HepG2 (cell line): ENCODE results near the gene NKX6-1. TPM values are rescaled to one million over a fixed set of nuclear protein-coding genes. Genes with fewer than 3 reads are reported as not detected.

Source experiments
- ATAC-seq: fragments of 200-7000 bp; cut with Tn5 transposase; 3 replicates; pipeline ENCODE4 v1.9.1; 2020; ENCODE audit warnings: mild to moderate bottlenecking, moderate library complexity
- BruUV-seq: library from RNA; stranded (reverse); fragments of 400-500 nt; replicated peaks from 2 replicates; lab custom pipeline; 2021; lab: Mats Ljungman, UMichigan
- CTCF ChIA-PET: fragments of 300-600 bp; formaldehyde crosslinking; extraction: SDS; loops from one replicate; lab custom pipeline; 2021; ENCODE audit warnings: low total read pairs, inconsistent platforms, low intra/inter-chr PET ratio; lab: Yijun Ruan, JAX
- POLR2A ChIA-PET: fragments of 350-600 bp; sonication (Branson Sonifier 250); formaldehyde crosslinking; loops from one replicate; lab custom pipeline; 2020; ENCODE audit warnings: antibody characterized with exemption, inconsistent platforms; lab: Yijun Ruan, JAX
- DNase-seq: peaks from one replicate; pipeline ENCODE4 v3.0.0-alpha.2; 2015; ENCODE audit warnings: low spot score
- FAIRE-seq: peaks from 3 replicates; lab custom pipeline; 2011; peaks lifted over from hg19 to GRCh38; lab: Jason Lieb, UNC
- H2AFZ ChIP-seq: one replicate; pipeline ENCODE4 v1.6.1; 2011; ENCODE audit warnings: low read length, inconsistent platforms
- H3K27ac ChIP-seq: fragments of 300-600 bp; 3 replicates; pipeline ENCODE4 v1.8.0; 2011; ENCODE audit warnings: mixed run types, mild to moderate bottlenecking, mixed read lengths, low read length, inconsistent platforms; ENCODE audit not compliant: insufficient read depth; ENCODE audit errors: extremely low read length
- H3K27me3 ChIP-seq, 2 experiments: fragments of 200-600 bp in 1 of 2; 2 replicates in 1 of 2; 3 replicates in 1 of 2; pipeline versions ENCODE4 v1.6.0 to v1.8.0; 2011; ENCODE audit warnings: low read length in 2 of 2, mild to moderate bottlenecking in 2 of 2, moderate library complexity in 2 of 2, inconsistent platforms in 1 of 2; ENCODE audit not compliant: insufficient read depth in 2 of 2, control insufficient read depth in 1 of 2
- H3K36me3 ChIP-seq, 2 experiments: fragments of 200-600 bp in 1 of 2; replicated peaks in 1 of 2; 2 replicates in 1 of 2; 3 replicates in 1 of 2; pipeline versions ENCODE4 v1.5.1 to v1.8.0; 2011; ENCODE audit warnings: low read length in 2 of 2, inconsistent platforms in 1 of 2; ENCODE audit not compliant: insufficient read depth in 2 of 2, control insufficient read depth in 1 of 2
- H3K4me1 ChIP-seq: 2 replicates; pipeline ENCODE4 v1.5.1; 2012; ENCODE audit warnings: low read length, inconsistent platforms; ENCODE audit not compliant: insufficient read depth
- H3K4me2 ChIP-seq: 2 replicates; pipeline ENCODE4 v1.6.0; 2011; ENCODE audit warnings: low read depth, low read length, inconsistent platforms
- H3K4me3 ChIP-seq, 3 experiments: fragments of 200-600 bp in 1 of 3; sonication (generic), shearing (Covaris generic) in 1 of 3; replicated peaks in 1 of 3; 2 replicates each; pipeline ENCODE4 v1.5.1; 2011 to 2016; ENCODE audit warnings: low read length in 3 of 3, inconsistent platforms in 2 of 3, low read depth in 2 of 3, mild to moderate bottlenecking in 2 of 3, control low read depth in 1 of 3, mixed read lengths in 1 of 3; ENCODE audit not compliant: insufficient read depth in 1 of 3
- H3K79me2 ChIP-seq: one replicate; pipeline ENCODE4 v1.6.1; 2011; ENCODE audit warnings: low read length, inconsistent platforms; ENCODE audit not compliant: insufficient read depth
- H3K9ac ChIP-seq: 2 replicates; pipeline ENCODE4 v1.6.0; 2011; ENCODE audit warnings: mild to moderate bottlenecking, low read depth, low read length, inconsistent platforms; ENCODE audit not compliant: insufficient read depth
- H3K9me3 ChIP-seq: 2 replicates; pipeline ENCODE4 v1.5.1; 2012; ENCODE audit warnings: mild to moderate bottlenecking, low read length
- H4K20me1 ChIP-seq: 2 replicates; pipeline ENCODE4 v1.6.0; 2011; ENCODE audit warnings: inconsistent platforms, mild to moderate bottlenecking, low read length, moderate library complexity; ENCODE audit not compliant: insufficient read depth
- ATF7 ChIP-seq, 2 experiments: fragments of 450-650 bp in 1 of 2; sonication (generic) in 1 of 2; formaldehyde crosslinking in 1 of 2; IDR thresholded peaks; 2 replicates each; pipeline versions ENCODE4 v1.4.0 to v1.6.1; 2016 to 2020; ENCODE audit warnings: antibody characterized with exemption in 1 of 2, mild to moderate bottlenecking in 1 of 2, missing genetic modification reagents in 1 of 2
- DPF2 ChIP-seq: sonication (generic); formaldehyde crosslinking; IDR thresholded peaks from 2 replicates; pipeline ENCODE4 v1.4.0; 2020; ENCODE audit warnings: mild to moderate bottlenecking, low read depth, missing genetic modification reagents, borderline replicate concordance
- KLF12 ChIP-seq: sonication (generic); formaldehyde crosslinking; IDR thresholded peaks from 2 replicates; pipeline ENCODE4 v1.4.0; 2020; ENCODE audit warnings: missing genetic modification reagents, borderline replicate concordance
- MIER2 ChIP-seq: IDR thresholded peaks from 2 replicates; pipeline ENCODE4 v1.6.1; 2016; ENCODE audit warnings: missing biosample characterization, missing genetic modification reagents
- MYC ChIP-seq: sonication (generic); formaldehyde crosslinking; IDR thresholded peaks from 2 replicates; pipeline ENCODE4 v1.9.0; 2021; ENCODE audit warnings: missing genetic modification reagents, borderline replicate concordance
- NAIF1 ChIP-seq: sonication (generic); formaldehyde crosslinking; IDR thresholded peaks from 2 replicates; pipeline ENCODE4 v1.5.0; 2020; ENCODE audit warnings: mild to moderate bottlenecking, missing genetic modification reagents, borderline replicate concordance
- ZFP36L2 ChIP-seq: sonication (generic); formaldehyde crosslinking; IDR thresholded peaks from 2 replicates; pipeline ENCODE4 v1.4.0; 2020; ENCODE audit warnings: missing genetic modification reagents
- ZFYVE20 ChIP-seq: sonication (generic); formaldehyde crosslinking; IDR thresholded peaks from 2 replicates; pipeline ENCODE4 v1.8.0; 2023; ENCODE audit warnings: low read depth, mild to moderate bottlenecking, moderate library complexity, missing genetic modification reagents, borderline replicate concordance
- ZNF558 ChIP-seq: sonication (generic); formaldehyde crosslinking; IDR thresholded peaks from 2 replicates; pipeline ENCODE4 v1.9.0; 2022; ENCODE audit warnings: mild to moderate bottlenecking, missing genetic modification reagents, borderline replicate concordance
- ZNF605 ChIP-seq: sonication (generic); formaldehyde crosslinking; IDR thresholded peaks from 2 replicates; pipeline ENCODE4 v1.8.0; 2022; ENCODE audit warnings: mild to moderate bottlenecking, missing genetic modification reagents
- ZNF850 ChIP-seq: sonication (generic); formaldehyde crosslinking; conservative IDR thresholded peaks from 2 replicates; pipeline ENCODE4 v1.9.0; 2021; ENCODE audit warnings: mild to moderate bottlenecking, missing genetic modification reagents
- WGBS: methylation state at CpG from one replicate; pipeline ENCODE4 v1.1.6; 2017; ENCODE audit warnings: low lambda C conversion rate; 5-methylcytosine and 5-hydroxymethylcytosine counted together
- in situ Hi-C: cut with HindIII; loops from 2 replicates; pipeline ENCODE4 v1.10.0; 2017; ENCODE audit warnings: low pct_unique_long_range_greater_than_20kb; ENCODE audit not compliant: extremely low pct_ligation_motif_present
- intact Hi-C: fragments of 100-400 bp; cut with micrococcal nuclease; formaldehyde crosslinking; loops from one replicate; pipeline ENCODE4 v1.10.0; 2022; ENCODE audit not compliant: unreplicated experiment
- polyA plus RNA-seq, 8 experiments: library from polyadenylated mRNA; depleted of rRNA in 3 of 8; stranded (reverse) in 7 of 8; unstranded in 1 of 8; fragments of >200 nt; fragmentation: Illumina TruSeq in 4 of 8; extraction: Trizol in 4 of 8; gene quantifications; 2 replicates each; pipeline versions ENCODE4 v1.2.1 to v1.2.3, GENCODE V29; 2011 to 2016; ENCODE audit warnings: low read depth in 4 of 8, missing spikeins in 1 of 8, mixed read lengths in 1 of 8; ENCODE audit not compliant: insufficient read depth in 1 of 8
- total RNA-seq, 5 experiments: library from RNA; depleted of rRNA; stranded (reverse); fragments of >200 nt; fragmentation: Illumina TruSeq; extraction: Trizol; gene quantifications; 2 replicates each; pipeline ENCODE4 v1.2.3, GENCODE V29; 2016; ENCODE audit warnings: low read depth in 1 of 5
- TF ChIP-seq, protein P1 (sequence below): sonication (generic); formaldehyde crosslinking; IDR thresholded peaks from 2 replicates; pipeline ENCODE4 v1.4.0; 2020; ENCODE audit warnings: missing genetic modification reagents
- TF ChIP-seq, protein P2 (sequence below): sonication (generic); formaldehyde crosslinking; IDR thresholded peaks from 2 replicates; pipeline ENCODE4 v1.4.0; 2020; ENCODE audit warnings: missing genetic modification reagents, mild to moderate bottlenecking, borderline replicate concordance

NKX6-1 gene
- total and polyA plus RNA-seq, 2 of the 13 experiments (the other 11 are each of a cell fraction or from before 2014, with no cell fraction given): not detected

DNA sequence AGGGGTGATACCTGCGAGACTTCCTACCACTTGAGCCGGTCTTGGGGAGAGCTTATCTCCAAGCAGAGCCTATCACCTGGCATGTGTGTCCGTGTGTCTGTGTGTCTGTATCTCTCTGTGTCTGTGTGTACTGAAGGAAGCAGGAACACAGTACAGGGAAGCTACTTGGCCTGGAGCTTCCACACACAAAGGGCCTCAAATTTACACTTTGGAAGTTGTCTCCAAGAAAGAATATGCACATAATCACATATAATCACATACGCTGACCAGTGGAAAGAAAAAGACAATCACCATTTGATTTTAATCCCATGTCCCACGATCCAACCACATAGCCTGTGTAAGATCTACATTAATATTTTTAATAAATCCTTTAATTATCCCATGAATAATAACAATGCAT is 13.2 kb upstream of the NKX6-1 start:
- H2AFZ ChIP-seq: no peak overlapping the region
- ChIA-PET POLR2A (no interaction called here), CTCF (no interaction called here)
- BruUV-seq: no TSS peak
- H3K9me3 ChIP-seq: no peaks in the 10 kb centered on the region
- H3K4me1 ChIP-seq: no peaks in the 10 kb centered on the region
- DNase-seq: no peak
- no peaks in the 10 kb centered on the region for H3K36me3 ChIP-seq
- no peak overlapping the region for H3K27ac ChIP-seq
- no peaks in the 10 kb centered on the region for H4K20me1 ChIP-seq
- no peak for ATAC-seq
- no peak overlapping the region for H3K4me2 ChIP-seq
- H3K79me2 ChIP-seq: no peaks in the 10 kb centered on the region
- in situ Hi-C loops (no loop called here), intact Hi-C loops (no loop called here)
- FAIRE-seq: no peak
- H3K27me3 ChIP-seq: no peaks in the 10 kb centered on the region; a peak in 1 of 5 replicates
- WGBS: 18% methylated on average over 5 of the region's 5 CpGs
- TF ChIP-seq ZNF850 (CRISPR knock-in tag): no peak
- no peak for TF ChIP-seq ZFYVE20 (CRISPR knock-in tag)
- TF ChIP-seq NAIF1 (CRISPR knock-in tag): no peak
- TF ChIP-seq MIER2 (CRISPR knock-in tag): no peak
- TF ChIP-seq ATF7 (IDR thresholded peaks at IDR 0.05): no peak
- no peak for TF ChIP-seq ATF7 (CRISPR knock-in tag; IDR thresholded peaks at IDR 0.05)
- TF ChIP-seq DPF2 (CRISPR knock-in tag): no peak
- no peak for TF ChIP-seq MYC (CRISPR knock-in tag)
- no peak for TF ChIP-seq KLF12 (CRISPR knock-in tag)
- TF ChIP-seq, protein P1, sequence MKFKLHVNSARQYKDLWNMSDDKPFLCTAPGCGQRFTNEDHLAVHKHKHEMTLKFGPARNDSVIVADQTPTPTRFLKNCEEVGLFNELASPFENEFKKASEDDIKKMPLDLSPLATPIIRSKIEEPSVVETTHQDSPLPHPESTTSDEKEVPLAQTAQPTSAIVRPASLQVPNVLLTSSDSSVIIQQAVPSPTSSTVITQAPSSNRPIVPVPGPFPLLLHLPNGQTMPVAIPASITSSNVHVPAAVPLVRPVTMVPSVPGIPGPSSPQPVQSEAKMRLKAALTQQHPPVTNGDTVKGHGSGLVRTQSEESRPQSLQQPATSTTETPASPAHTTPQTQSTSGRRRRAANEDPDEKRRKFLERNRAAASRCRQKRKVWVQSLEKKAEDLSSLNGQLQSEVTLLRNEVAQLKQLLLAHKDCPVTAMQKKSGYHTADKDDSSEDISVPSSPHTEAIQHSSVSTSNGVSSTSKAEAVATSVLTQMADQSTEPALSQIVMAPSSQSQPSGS (CRISPR knock-in tag): no peak
- TF ChIP-seq, protein P2, sequence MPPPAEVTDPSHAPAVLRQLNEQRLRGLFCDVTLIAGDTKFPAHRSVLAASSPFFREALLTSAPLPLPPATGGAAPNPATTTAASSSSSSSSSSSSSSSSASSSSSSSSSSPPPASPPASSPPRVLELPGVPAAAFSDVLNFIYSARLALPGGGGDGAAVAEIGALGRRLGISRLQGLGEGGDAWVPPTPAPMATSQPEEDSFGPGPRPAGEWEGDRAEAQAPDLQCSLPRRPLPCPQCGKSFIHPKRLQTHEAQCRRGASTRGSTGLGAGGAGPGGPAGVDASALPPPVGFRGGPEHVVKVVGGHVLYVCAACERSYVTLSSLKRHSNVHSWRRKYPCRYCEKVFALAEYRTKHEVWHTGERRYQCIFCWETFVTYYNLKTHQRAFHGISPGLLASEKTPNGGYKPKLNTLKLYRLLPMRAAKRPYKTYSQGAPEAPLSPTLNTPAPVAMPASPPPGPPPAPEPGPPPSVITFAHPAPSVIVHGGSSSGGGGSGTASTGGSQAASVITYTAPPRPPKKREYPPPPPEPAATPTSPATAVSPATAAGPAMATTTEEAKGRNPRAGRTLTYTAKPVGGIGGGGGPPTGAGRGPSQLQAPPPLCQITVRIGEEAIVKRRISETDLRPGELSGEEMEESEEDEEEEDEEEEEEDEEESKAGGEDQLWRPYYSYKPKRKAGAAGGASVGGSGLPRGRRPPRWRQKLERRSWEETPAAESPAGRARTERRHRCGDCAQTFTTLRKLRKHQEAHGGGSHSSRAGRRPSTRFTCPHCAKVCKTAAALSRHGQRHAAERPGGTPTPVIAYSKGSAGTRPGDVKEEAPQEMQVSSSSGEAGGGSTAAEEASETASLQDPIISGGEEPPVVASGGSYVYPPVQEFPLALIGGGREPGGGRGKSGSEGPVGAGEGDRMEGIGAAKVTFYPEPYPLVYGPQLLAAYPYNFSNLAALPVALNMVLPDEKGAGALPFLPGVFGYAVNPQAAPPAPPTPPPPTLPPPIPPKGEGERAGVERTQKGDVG (CRISPR knock-in tag): no peak
- TF ChIP-seq ZNF605: no peak
- TF ChIP-seq ZNF558 (CRISPR knock-in tag): no peak
- TF ChIP-seq ZFP36L2 (CRISPR knock-in tag): no peak
- H3K4me3 ChIP-seq: no peak overlapping the region
- H3K9ac ChIP-seq: no peak overlapping the region
